ENCODE results near the gene APBA2.

DNA sequence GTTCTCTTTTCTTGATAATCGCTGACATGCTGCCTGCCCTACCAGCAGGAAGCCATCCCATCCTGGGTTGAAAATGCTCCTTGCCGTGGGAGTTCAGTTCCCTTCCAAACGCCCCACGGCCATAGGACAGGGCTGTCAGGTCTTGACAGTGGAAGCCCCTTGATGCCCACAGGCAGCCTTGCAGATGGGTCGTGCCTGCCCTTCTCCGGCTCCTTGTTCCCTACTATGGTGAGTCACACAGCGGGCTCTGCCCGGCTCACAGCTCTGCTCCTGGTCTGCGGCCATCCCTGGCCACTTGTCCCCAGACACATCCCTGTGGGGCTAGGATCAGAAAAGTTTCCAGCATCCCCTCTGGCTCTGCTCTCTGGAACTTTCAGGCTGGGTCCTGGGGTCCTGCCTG is 6.2 kb upstream of the APBA2 start:
- TF ChIP-seq, protein P1, sequence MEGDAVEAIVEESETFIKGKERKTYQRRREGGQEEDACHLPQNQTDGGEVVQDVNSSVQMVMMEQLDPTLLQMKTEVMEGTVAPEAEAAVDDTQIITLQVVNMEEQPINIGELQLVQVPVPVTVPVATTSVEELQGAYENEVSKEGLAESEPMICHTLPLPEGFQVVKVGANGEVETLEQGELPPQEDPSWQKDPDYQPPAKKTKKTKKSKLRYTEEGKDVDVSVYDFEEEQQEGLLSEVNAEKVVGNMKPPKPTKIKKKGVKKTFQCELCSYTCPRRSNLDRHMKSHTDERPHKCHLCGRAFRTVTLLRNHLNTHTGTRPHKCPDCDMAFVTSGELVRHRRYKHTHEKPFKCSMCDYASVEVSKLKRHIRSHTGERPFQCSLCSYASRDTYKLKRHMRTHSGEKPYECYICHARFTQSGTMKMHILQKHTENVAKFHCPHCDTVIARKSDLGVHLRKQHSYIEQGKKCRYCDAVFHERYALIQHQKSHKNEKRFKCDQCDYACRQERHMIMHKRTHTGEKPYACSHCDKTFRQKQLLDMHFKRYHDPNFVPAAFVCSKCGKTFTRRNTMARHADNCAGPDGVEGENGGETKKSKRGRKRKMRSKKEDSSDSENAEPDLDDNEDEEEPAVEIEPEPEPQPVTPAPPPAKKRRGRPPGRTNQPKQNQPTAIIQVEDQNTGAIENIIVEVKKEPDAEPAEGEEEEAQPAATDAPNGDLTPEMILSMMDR (IDR thresholded peaks at IDR 0.05): no peak
- TF ChIP-seq POLR2AphosphoS5 (IDR thresholded peaks at IDR 0.05) (no peak), POLR2A (IDR thresholded peaks at IDR 0.05) (no peak)
